HG03175 (cell line): ENCODE data around the gene OSBP.
A peak's percentile ranks its signal among the peaks of the same experiment; 100 is the strongest.
"Not testable (repeated sequence)": the region's sequence is repeated elsewhere in the genome, so short reads cannot be mapped to it uniquely, and the experiment has no call there.

Experiments used
- ATAC-seq: cut with Tn5 transposase; IDR thresholded peaks from one replicate; pipeline ENCODE4 v1.9.1; 2021; ENCODE audit warnings: mild to moderate bottlenecking, moderate library complexity; ENCODE audit not compliant: unreplicated experiment

The OSBP gene, protein sequence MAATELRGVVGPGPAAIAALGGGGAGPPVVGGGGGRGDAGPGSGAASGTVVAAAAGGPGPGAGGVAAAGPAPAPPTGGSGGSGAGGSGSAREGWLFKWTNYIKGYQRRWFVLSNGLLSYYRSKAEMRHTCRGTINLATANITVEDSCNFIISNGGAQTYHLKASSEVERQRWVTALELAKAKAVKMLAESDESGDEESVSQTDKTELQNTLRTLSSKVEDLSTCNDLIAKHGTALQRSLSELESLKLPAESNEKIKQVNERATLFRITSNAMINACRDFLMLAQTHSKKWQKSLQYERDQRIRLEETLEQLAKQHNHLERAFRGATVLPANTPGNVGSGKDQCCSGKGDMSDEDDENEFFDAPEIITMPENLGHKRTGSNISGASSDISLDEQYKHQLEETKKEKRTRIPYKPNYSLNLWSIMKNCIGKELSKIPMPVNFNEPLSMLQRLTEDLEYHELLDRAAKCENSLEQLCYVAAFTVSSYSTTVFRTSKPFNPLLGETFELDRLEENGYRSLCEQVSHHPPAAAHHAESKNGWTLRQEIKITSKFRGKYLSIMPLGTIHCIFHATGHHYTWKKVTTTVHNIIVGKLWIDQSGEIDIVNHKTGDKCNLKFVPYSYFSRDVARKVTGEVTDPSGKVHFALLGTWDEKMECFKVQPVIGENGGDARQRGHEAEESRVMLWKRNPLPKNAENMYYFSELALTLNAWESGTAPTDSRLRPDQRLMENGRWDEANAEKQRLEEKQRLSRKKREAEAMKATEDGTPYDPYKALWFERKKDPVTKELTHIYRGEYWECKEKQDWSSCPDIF

GRCh38 chr11:59615637-59616395 lies at the start of gene OSBP:
Gene OSBP (minus strand): TSS chr11:59615774. CDS start chr11:59615664, 110 bp downstream.
- peak; percentile 88 for ATAC-seq

- no peak for ATAC-seq
Measured at GRCh38 chr11:59660621-59661020, 45.0 kb upstream of the OSBP start.

DNA sequence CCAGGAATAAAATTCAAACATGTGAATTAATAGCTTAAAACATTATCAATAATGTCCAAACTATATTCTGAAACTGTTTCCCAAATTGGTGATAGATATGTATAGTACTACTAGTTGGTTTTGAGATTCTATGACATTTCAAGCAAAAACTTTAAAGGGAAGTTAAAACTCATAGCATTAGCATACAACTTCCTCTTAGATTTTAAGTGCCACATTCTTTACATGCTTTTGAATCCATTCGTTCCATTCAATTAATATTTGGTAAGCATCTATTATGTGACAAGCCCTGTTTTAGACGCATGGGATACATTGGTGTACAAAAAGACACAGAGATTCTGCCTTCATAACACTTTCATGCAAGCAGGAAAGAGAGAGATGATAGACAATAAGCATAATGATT lies 44.4 kb upstream of the OSBP start:
- ATAC-seq, result no peak

DNA sequence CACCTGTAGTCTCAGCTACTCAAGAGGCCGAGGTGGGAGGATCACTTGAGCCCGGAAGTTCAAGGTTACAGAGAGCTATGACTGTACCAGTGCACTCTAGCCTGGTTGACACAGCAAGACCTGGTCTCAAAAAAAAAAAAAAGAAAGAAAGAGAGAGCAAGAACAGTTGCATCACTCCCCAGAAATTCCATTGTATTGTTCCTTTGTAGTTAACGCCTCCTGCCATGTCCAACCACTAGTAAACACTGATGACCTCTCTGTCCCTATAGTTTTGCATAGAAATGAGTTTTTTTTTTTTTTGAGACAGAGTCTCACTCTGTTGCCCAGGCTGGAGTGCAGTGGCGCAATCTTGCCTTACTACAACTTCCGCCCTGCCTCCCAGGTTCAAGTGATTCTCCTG lies 42.5 kb upstream of the OSBP start:
- no peak for ATAC-seq

DNA sequence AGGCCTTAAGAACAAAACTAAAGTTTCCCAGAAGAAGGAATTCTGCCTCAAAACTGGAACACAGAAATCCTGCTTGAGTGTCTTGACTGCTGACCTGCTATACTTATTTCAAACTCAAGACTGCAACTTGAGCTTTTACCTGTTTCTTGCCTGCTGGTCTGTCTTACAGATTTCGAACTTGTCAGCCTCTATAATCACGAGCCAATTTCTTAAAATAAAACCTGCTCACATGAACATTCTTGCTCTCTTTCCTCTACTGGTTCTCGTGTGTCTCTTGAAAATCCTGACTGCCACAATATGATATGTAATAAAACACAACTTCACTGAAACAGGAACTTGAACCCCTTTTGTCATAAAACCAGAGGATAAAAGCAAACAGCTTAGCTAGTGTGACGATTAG lies 39.3 kb upstream of the OSBP start:
- no peak for ATAC-seq

DNA sequence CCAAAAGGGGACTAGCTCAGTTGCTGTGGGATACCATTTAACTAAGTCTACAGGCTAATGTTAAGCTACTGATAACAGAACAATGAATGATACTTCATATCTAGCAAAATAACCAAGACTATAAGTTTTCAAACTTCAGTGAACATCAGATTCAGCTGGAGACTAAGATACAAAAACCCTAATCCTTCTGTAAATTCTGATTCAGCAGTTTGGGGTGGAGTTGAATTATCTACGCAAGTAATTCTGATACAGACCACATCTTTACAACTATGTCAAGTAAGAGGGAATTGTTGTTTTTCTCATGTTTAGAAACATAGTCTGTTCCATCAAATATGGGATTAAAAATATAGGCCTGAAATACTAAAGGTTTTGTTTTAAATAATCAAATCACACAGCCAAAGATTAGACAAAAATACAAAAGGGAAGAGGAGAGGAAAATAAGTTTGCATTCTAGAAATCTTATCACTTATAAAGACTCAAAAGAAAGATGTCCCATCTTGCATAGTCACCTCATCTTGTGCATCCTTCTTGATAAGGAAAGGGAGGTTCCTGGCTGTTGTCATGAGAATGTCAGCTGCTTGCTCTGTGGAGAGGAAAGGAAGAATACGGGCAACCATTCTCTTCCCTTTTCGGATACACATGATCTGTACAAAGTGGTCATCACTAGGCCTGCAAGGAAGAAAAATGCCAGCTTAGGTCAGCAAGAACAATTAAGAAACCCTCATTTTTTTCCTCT lies 31.8 kb upstream of the OSBP start:
- no peak for ATAC-seq

GRCh38 chr11:59644528-59644927 lies 29.0 kb upstream of the OSBP start:
- no peak for ATAC-seq

GRCh38 chr11:59643390-59643789 lies 27.8 kb upstream of the OSBP start:
- ATAC-seq, result no peak

DNA sequence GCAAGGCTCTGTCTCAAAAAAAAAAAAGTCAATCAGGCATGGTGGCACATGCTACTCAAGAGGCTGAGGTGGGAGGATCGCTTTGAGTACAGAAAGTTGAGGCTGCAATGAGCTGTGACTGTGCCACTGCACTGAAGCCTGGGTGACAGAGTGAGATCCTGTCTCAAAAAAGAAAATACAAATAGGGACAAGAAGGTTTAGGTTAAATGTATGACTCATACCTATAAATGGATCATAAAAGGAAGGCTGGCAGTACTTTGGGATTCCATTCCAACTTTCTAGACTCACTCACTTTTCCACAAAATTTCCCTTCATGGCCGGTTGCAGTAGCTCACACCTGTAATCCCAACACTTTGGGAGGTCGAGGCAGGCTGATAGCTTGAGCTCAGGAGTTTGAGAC lies 25.6 kb upstream of the OSBP start:
- ATAC-seq, result no peak

DNA sequence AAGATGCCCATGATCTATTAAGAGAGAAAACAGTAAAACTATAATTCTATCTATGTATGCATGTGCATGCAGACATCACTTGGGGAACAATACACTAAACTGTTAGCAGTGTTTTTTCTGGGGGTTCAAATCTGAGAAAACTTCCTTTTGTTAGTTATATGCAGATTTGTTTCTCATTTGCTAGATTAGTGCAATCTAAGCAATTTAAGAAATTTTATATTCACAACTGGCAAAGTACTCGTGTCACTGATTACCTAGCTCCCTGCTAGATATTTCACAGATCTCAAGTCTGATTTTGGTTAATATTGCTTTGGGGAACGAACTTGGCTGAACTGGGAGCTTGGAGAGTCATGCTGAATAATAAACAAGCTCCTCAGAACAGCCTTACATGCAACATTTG lies 14.9 kb upstream of the OSBP start:
- no peak for ATAC-seq

DNA sequence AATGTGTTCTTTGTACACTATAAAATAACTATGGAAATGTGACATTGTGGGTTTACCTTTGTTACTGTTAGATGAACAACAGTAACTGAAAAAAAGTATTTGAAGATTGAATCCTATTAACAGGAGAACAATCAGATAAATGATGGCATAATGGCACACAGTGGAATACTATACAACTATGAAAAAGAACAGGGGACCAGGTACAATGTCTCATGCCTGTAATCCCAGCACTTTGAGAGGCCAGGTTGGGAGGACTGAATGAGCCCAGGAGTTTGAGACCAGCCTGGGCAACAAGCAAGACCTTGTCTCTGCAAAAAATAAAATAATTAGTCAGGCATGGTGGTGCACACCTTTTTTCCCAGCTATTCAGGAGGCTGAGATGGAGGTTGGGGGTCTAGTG lies 14.4 kb upstream of the OSBP start:
- no peak for ATAC-seq

- ATAC-seq, result not testable (repeated sequence)
Measured at GRCh38 chr11:59626969-59627368, 11.4 kb upstream of the OSBP start.

GRCh38 chr11:59625703-59626102 lies 10.1 kb upstream of the OSBP start:
- no peak for ATAC-seq

DNA sequence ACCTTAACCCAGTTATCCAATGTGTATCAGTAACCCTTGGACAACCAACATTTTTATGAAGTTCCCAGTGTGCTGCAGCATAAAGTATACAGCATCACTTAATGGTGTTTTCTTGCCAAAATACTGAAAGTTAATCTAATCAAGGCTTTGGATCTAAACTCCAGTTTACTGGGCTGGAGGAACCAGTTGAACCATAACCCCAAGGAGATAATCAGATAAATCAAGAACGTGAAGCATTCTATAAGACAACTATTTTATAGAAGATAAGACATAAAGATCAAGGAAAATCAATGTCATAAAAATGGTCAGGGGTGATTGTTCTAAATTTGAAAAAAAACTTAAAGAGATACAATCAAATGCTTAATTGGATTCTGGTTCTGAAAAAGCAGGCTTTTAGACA lies 2.3 kb upstream of the OSBP start:
- no peak for ATAC-seq

DNA sequence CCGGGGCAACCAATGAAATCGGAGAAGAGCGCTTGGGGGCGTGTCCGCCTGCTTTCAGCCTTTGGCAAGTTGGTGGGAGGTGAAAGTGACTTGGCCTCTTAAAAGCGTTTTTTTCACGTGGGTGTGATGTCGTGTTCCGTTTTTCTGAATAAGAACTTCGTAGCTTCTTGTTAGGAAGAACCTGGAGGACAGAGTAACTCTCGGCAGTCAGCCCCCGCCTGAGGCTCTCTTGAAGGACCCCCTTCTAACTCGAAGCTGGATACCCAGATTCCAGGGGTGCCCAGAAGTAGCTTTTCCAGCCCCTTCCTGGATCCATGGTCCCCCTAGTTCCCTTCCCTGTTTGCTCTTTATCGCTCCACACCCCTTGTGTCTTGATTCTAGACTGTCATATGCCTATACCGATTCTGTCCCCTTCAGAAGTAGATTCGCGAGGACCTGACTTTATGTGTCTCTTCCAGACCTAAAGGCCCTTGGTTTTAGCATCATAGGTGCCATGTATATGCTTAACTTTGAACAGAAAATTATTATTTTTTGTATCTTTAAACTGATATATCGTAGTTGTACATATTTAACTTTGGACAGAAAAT lies 915 bp upstream of the OSBP start:
- no peak for ATAC-seq

DNA sequence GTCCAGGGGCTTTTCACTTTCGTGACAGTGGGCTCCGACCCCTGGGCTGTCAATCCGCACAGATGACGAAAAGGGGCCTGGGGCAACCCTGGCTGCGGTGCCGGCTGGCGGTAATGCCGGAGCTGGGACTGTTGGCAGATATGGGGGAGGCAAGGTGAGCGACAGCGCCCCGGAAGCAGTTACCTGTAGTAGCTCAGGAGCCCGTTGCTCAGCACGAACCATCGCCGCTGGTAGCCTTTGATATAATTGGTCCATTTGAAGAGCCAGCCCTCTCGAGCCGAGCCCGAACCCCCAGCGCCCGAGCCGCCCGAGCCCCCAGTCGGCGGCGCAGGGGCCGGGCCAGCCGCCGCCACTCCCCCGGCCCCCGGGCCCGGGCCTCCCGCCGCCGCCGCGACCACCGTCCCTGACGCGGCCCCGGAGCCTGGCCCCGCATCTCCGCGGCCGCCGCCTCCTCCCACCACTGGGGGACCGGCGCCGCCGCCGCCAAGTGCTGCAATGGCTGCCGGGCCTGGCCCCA lies 396 bp downstream of the OSBP start:
- peak; percentile 18 for ATAC-seq

DNA sequence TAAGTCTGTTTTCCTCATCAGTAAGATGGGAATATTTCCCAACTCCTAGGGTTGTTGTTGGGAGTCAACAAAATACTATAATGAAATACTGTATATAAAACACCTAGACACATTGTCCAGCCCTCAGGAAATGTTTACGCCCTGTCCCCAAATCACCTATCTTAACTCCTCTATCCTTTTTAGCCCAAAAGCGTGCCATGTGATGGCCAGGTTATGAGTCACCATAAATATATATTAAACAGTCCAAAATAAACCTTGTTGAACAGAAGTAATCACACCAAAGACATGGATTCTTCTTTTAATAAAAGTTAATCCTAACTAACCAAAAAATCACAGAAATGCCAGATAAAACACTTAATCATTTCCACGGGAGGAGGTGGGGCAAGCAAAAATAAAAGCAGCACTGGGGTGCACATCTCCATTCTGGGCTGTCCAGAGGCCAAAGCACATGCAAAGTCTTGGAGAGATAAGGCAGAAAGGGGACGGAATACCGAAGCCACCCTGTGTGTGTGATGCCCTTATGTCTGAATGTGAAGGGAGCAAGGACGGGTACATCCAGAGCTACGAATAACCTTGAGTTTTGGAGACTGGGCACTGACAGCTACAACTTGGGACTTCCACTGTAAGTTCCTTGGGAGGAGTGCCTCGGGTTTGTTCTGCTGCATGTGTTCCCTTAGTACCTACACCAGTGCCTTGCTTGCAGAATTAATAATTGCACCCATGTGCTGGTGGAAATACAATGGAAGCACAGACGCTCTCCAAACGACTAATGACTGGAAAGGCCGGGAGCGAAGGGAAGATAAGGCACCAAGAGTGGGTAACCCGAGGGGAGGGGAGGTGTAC lies 1.1 kb downstream of the OSBP start:
- ATAC-seq, result no peak

DNA sequence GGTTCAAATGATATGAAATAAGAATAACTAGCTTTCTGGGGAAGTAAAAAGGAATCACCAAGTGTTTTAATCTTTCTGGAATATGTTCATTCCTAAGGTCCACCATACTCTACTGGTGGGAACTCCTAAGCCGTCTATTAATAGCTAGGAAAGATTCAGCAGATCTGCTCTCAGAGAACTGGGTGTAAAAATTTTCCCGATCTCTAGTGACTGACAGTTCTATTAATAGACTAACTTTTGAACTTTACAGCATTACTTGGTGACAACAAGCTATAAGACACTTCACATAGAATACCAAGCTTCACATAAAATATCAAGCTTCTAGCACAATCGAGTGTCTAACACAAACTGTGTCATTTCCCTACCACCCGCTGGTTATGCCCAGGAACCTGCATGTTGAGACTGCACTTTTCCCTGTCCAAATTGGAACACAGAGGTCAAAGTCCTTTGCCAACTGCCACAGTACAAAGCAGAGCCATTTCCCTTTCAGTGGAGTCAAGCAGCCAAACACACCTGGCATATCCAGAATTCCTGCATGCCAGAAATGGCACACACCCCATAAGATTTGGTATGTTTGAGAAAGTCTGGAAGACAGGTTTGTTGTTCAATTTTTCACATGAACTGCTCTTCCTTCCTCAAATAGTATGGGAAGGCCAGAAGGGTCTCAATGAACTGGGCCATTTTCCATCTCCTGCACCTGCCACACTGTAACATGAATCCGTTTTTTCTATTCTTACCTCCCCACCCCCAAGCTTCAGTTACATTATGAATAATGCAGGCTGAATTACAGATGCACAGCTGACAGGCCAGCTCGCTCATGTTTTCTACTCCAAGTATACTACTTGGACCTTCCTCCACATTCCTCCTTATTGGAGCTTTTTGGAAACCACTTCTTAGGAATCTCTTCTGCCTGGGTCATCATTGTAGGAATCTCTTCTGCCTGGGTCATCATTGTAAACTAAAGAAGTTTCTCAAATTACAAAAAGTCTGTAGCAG lies 3.7 kb downstream of the OSBP start:
- no peak for ATAC-seq
